BJ (cell line): Measurements from ENCODE around the gene MLX. TPM values are rescaled to one million over a fixed set of nuclear protein-coding genes. Genes with fewer than 3 reads are reported as not detected.
A peak's percentile ranks its signal among the peaks of the same experiment; 100 is the strongest.

Experiments
- CTCF ChIA-PET: fragments of 350-600 bp; formaldehyde crosslinking; extraction: SDS; loops from one replicate; lab custom pipeline; 2021; ENCODE audit warnings: antibody characterized with exemption, inconsistent platforms; lab: Yijun Ruan, JAX
- POLR2A ChIA-PET: fragments of 300-600 bp; sonication (Branson Sonifier 250); formaldehyde crosslinking; extraction: SDS; loops from one replicate; lab custom pipeline; 2021; ENCODE audit warnings: antibody characterized with exemption; lab: Charles Lee
- DNase-seq: peaks from one replicate; pipeline ENCODE4 v3.0.0-alpha.2; 2011; ENCODE audit warnings: low read depth
- H3K27me3 ChIP-seq: 2 replicates; pipeline ENCODE4 v1.6.0; 2011; ENCODE audit warnings: low read length; ENCODE audit not compliant: control insufficient read depth, insufficient read depth
- H3K36me3 ChIP-seq: 2 replicates; pipeline ENCODE4 v1.5.1; 2011; ENCODE audit warnings: low read length; ENCODE audit not compliant: control insufficient read depth, insufficient read depth
- H3K4me3 ChIP-seq: 2 replicates; pipeline ENCODE4 v1.5.1; 2011; ENCODE audit warnings: low read depth, mild to moderate bottlenecking, control low read depth, low read length
- CTCF ChIP-seq: IDR thresholded peaks from 2 replicates; pipeline ENCODE4 v1.5.1; 2011; ENCODE audit warnings: low read depth, mild to moderate bottlenecking, control low read depth, inconsistent platforms, low read length, moderate library complexity; ENCODE audit not compliant: insufficient read depth
- polyA plus RNA-seq: library from polyadenylated mRNA; depleted of rRNA; stranded (reverse); fragments of >200 nt; gene quantifications from 2 replicates; pipeline ENCODE4 v1.2.3, GENCODE V29; 2011

The MLX gene
- polyA plus RNA-seq, 1 experiment: 50.1 TPM

GRCh38 chr17:42574463-42574862, 7.6 kb downstream of the MLX start:
- Histone ChIP-seq H3K27me3 (no peaks in the 10 kb centered on the region), H3K4me3 (no peak overlapping the region), H3K36me3 (peaks cover 22% of the 10 kb centered on the region)
- no peak for TF ChIP-seq CTCF
- POLR2A ChIA-PET: no interaction called here
- DNase-seq: no peak
- CTCF ChIA-PET: interaction anchor here (1.6 kb wide), 2 partner anchors 106 to 189 kb away, joined by 3 read pairs; no protein-coding TSS in a partner anchor

- POLR2A ChIA-PET: no interaction called here
- peaks cover 18% of the 10 kb centered on the region for H3K36me3 ChIP-seq
- no peak for TF ChIP-seq CTCF
- peak overlapping the region; percentile 46 for H3K4me3 ChIP-seq
- CTCF ChIA-PET: interaction anchor here (0.6 to 3.7 kb wide), 20 partner anchors 9 to 1043 kb away, joined by 3 to 56 read pairs (median 7); partner anchors contain the start of genes CCR10, CNTNAP1, PLEKHH3 and RAMP2
- DNase-seq: no peak
- no peaks in the 10 kb centered on the region for H3K27me3 ChIP-seq
Observed at GRCh38 chr17:42577140-42577531, 10.2 kb downstream of the MLX start.

GRCh38 chr17:42577532-42578281, 10.8 kb downstream of the MLX start, which contains the start of gene PSMC3IP:
Gene PSMC3IP (minus strand): TSS chr17:42577729. CDS start chr17:42577686, 43 bp downstream.
- H3K4me3 ChIP-seq: peak within 1 kb of the TSS; percentile 46
- no peaks in the 10 kb centered on the region for H3K27me3 ChIP-seq
- ChIA-PET POLR2A (interaction anchor here (0.5 to 0.7 kb wide), 2 partner anchors 58 to 202 kb away, joined by 4 to 5 read pairs; partner anchors contain the start of gene WNK4), CTCF (interaction anchor here (0.7 to 3.7 kb wide), 36 partner anchors 8 to 351 kb away, joined by 3 to 56 read pairs (median 4); partner anchors contain the start of genes BECN1, CCR10, CNTNAP1 and HSD17B1)
- peak; percentile 49 for TF ChIP-seq CTCF
- peaks cover 22% of the 10 kb centered on the region for H3K36me3 ChIP-seq
- DNase-seq: peak; percentile 79

GRCh38 chr17:42578282-42578869, 11.5 kb downstream of the MLX start:
- no peaks in the 10 kb centered on the region for H3K27me3 ChIP-seq
- CTCF ChIA-PET: interaction anchor here (0.7 to 3.7 kb wide), 36 partner anchors 9 to 350 kb away, joined by 3 to 56 read pairs (median 4); partner anchors contain the start of genes BECN1, CCR10, CNTNAP1 and HSD17B1
- POLR2A ChIA-PET: interaction anchor here (0.5 to 0.7 kb wide), 3 partner anchors 59 to 202 kb away, joined by 3 to 5 read pairs (median 4); partner anchors contain the start of gene WNK4
- peaks cover 20% of the 10 kb centered on the region for H3K36me3 ChIP-seq
- peak; percentile 76 for TF ChIP-seq CTCF
- H3K4me3 ChIP-seq: peak overlapping the region; percentile 46
- DNase-seq: no peak
